Lung (tissue), 16 donors: ENCODE results near the gene TXK. TPM values are rescaled to one million over a fixed set of nuclear protein-coding genes. Genes with fewer than 3 reads are reported as not detected.

Source experiments
- ATAC-seq: fragments of 200-7000 bp; cut with Tn5 transposase; one replicate; pipeline ENCODE4 v1.9.1; 2020; ENCODE audit warnings: moderate number of reproducible peaks; ENCODE audit not compliant: insufficient read depth, low FRiP score
- DNase-seq, 3 donors: peaks; one replicate each; pipeline ENCODE4 v3.0.0-alpha.2; 2013 to 2017
- H3K27ac ChIP-seq, 2 donors: one replicate each; pipeline ENCODE4 v1.5.1; 2013; ENCODE audit warnings: mild to moderate bottlenecking in 2 of 2, moderate library complexity in 2 of 2, control low read depth in 1 of 2, inconsistent platforms in 1 of 2, low read depth in 1 of 2, low read length in 1 of 2
- H3K27me3 ChIP-seq, 3 donors: one replicate each; pipeline ENCODE4 v1.5.1; 2013; ENCODE audit warnings: low read length in 2 of 3; ENCODE audit not compliant: control insufficient read depth in 3 of 3, insufficient read depth in 3 of 3
- H3K36me3 ChIP-seq, 4 donors: one replicate each; pipeline ENCODE4 v1.5.1; 2013; ENCODE audit warnings: low read length in 4 of 4, mild to moderate bottlenecking in 1 of 4, moderate library complexity in 1 of 4; ENCODE audit not compliant: control insufficient read depth in 4 of 4, insufficient read depth in 4 of 4
- H3K4me1 ChIP-seq, 5 donors: one replicate each; pipeline ENCODE4 v1.5.1; 2013; ENCODE audit warnings: low read length in 5 of 5, mild to moderate bottlenecking in 2 of 5, moderate library complexity in 1 of 5; ENCODE audit not compliant: control insufficient read depth in 5 of 5, insufficient read depth in 5 of 5
- H3K4me3 ChIP-seq: one replicate; pipeline ENCODE4 v1.5.1; 2013; ENCODE audit warnings: mild to moderate bottlenecking, control low read depth, moderate library complexity
- H3K9ac ChIP-seq, 2 donors: one replicate each; pipeline ENCODE4 v1.5.1; 2013; ENCODE audit warnings: low read length in 2 of 2, control low read depth in 1 of 2; ENCODE audit not compliant: insufficient read depth in 1 of 2
- H3K9me3 ChIP-seq, 4 donors: one replicate each; pipeline ENCODE4 v1.5.1; 2013; ENCODE audit warnings: low read length in 3 of 4, mild to moderate bottlenecking in 1 of 4, moderate library complexity in 1 of 4; ENCODE audit not compliant: control insufficient read depth in 4 of 4, insufficient read depth in 3 of 4
- whole genome bisulfite sequencing, 2 donors: extraction: QIAGEN DNeasy Blood & Tissue Kit; methylation state at CpG; one replicate each; pipeline ENCODE4 v1.1.7; 2013; 5-methylcytosine and 5-hydroxymethylcytosine counted together
- long read RNA-seq, 5 donors: transcript quantifications; one replicate each; lab custom pipeline, GENCODE V29; 2026
- polyA plus RNA-seq, 2 donors: library from polyadenylated mRNA; stranded (reverse); fragments of 200-250 nt; gene quantifications; one replicate each; pipeline ENCODE4 v1.2.1, GENCODE V29; 2013
- total RNA-seq, 2 donors: library from RNA; depleted of rRNA in 1 of 2; stranded (reverse); fragments of >200 nt in 1 of 2; gene quantifications; one replicate each; pipeline ENCODE4 v1.2.1, GENCODE V29; 2014 to 2021
- TF ChIP-seq, protein P1 (sequence below): IDR thresholded peaks from 2 replicates; pipeline ENCODE4 v1.5.1; 2012; ENCODE audit warnings: mild to moderate bottlenecking; ENCODE audit errors: control extremely low read depth, extremely low read depth
- donor health status: control.
- donor health status: control.
- donor health status: Bipolar disorder and iron deficiency.
- donor health status: healthy.
- donor health status: DM: yes; HTN: yes; CAD: no.

TXK gene
- total RNA-seq (1 to 10 TPM; 2.4 to 9.1 TPM), polyA plus RNA-seq (1 to 10 TPM in 1 of 2 donors, under 1 TPM in 1; 0.91 to 1.6 TPM)
- long read RNA-seq, donor 1, partial matches to known transcripts = 0 of 1 reads
- long read RNA-seq, donor 1, other reads (novel, unspliced or antisense) = 0 of 1 reads
- long read RNA-seq, donor 2 = 0 reads
- long read RNA-seq, donor 3 = 0 reads
- long read RNA-seq, donor 4 = 0 reads
- long read RNA-seq, donor 5 = 0 reads

DNA sequence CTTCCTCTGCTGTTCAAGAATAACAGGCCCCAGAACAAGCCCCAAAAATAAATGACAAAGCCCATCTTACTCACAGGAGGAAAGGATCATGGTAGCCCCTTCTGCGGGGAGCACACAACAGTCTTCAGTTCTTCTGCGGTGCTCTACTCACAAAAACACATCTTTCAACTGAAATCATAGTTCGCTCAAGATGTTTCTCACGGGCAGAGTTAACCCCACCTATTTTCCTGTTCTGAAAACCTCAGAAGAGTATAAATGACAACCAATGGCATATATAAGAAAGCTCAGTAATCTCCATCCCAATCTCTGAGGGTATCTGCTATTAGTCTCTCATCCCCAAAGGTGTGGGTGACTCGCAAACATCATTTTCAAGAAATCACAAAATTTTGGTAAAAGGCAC, at the start of gene TXK:
Gene TXK (minus strand): TSS at position 170 of the 400 bp plus-strand sequence. CDS start 80 bp downstream, at position 90.
- H3K9ac ChIP-seq = peak within 1 kb of the TSS in 1 of 2 donors; percentile 19
- no peaks in the 10 kb centered on the region for H3K27me3 ChIP-seq
- H3K36me3 ChIP-seq = peaks cover 0 to 12% (median 5%) of the 10 kb centered on the region in 4 donors
- peaks cover 0 to 21% (median 7%) of the 10 kb centered on the region in 5 donors for H3K4me1 ChIP-seq
- no peak within 1 kb of the TSS for H3K4me3 ChIP-seq
- no peak for ATAC-seq
- H3K27ac ChIP-seq = no peak within 1 kb of the TSS
- 79 to 83% methylated on average over 5 of the region's 5 CpGs for WGBS, 2 donors
- TF ChIP-seq, protein P1, sequence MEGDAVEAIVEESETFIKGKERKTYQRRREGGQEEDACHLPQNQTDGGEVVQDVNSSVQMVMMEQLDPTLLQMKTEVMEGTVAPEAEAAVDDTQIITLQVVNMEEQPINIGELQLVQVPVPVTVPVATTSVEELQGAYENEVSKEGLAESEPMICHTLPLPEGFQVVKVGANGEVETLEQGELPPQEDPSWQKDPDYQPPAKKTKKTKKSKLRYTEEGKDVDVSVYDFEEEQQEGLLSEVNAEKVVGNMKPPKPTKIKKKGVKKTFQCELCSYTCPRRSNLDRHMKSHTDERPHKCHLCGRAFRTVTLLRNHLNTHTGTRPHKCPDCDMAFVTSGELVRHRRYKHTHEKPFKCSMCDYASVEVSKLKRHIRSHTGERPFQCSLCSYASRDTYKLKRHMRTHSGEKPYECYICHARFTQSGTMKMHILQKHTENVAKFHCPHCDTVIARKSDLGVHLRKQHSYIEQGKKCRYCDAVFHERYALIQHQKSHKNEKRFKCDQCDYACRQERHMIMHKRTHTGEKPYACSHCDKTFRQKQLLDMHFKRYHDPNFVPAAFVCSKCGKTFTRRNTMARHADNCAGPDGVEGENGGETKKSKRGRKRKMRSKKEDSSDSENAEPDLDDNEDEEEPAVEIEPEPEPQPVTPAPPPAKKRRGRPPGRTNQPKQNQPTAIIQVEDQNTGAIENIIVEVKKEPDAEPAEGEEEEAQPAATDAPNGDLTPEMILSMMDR = no peak
- peak in 1 of 3 donors; percentile 24 for DNase-seq
- no peaks in the 10 kb centered on the region for H3K9me3 ChIP-seq

DNA sequence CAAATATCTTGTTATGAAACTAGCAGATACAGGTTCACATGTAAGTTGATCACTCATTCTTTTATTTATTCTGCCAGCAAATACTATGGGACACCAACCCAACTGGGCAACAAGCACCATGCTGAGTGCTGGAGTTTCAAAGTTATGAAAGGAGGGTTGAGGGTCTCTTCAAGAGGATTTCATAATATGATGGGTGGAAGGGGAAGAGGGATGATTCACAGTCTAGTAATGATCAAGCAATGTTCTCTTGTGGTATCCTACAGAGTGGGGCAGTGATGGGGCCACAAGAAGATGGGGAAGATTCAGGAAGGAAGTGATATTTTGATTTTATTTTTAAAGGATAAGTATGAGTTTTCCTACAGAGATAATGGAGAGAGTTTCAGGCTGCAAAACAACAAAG, 46.2 kb upstream of the TXK start:
- no peaks in the 10 kb centered on the region for H3K4me1 ChIP-seq
- no peak for ATAC-seq

DNA sequence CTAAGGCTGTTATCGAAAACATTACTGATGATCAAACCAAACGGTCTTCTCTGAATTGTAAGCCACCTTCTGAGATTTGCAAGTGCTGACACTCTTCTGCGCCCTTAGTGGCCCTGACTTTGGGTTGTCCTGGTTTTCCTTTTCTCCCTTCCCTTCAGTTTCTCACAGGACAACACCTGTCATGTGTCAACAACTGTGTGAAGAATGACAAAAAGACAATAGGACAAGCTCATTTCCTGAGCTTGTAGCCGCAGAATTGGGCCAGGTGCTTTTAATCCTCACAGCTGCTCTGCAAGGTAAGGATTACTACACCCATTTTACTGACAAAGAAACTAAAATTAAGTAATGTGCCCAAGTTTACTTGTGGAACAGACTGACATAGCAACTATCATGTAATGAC, 44.9 kb upstream of the TXK start:
- DNase-seq (no peak), ATAC-seq (no peak)
- no peaks in the 10 kb centered on the region for H3K27me3 ChIP-seq
- no peak overlapping the region for H3K4me3 ChIP-seq
- no peaks in the 10 kb centered on the region for H3K9me3 ChIP-seq
- H3K4me1 ChIP-seq = no peaks in the 10 kb centered on the region
- no peaks in the 10 kb centered on the region for H3K36me3 ChIP-seq
- H3K9ac ChIP-seq = no peak overlapping the region
- no peak overlapping the region for H3K27ac ChIP-seq
- TF ChIP-seq, protein P1 = no peak
- WGBS, 2 donors = 74 to 77% methylated on average over 4 of the region's 4 CpGs

More for the DNA sequence above, 46.2 kb upstream of the TXK start:
- H3K9me3 ChIP-seq = no peaks in the 10 kb centered on the region
- H3K36me3 ChIP-seq = no peaks in the 10 kb centered on the region
- H3K4me3 ChIP-seq = no peak overlapping the region
- H3K27me3 ChIP-seq = no peaks in the 10 kb centered on the region
- TF ChIP-seq, protein P1 = no peak
- DNase-seq = no peak
- no peak overlapping the region for H3K27ac ChIP-seq
- no peak overlapping the region for H3K9ac ChIP-seq

DNA sequence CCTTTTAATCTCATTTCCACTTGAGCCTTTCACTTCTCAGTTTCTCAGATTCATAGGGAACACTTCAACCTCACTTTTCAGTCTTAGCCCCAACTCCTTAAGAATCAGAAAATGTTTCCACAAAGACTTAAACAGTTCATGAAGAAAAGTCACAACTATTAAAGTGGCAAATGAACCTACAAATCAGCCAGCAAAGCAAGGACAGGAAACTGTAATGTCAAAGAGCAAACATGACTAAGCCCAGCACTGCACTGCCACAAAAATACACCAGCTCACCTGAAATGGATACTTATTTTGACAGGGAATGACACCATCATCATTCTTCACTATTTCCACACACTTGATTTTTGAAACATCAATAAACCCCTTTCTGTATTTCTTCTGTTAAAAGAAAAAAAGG, 41.8 kb upstream of the TXK start:
- no peaks in the 10 kb centered on the region for H3K27me3 ChIP-seq
- DNase-seq (no peak), ATAC-seq (no peak)
- no peaks in the 10 kb centered on the region for H3K36me3 ChIP-seq
- TF ChIP-seq, protein P1 = no peak
- no peak overlapping the region for H3K27ac ChIP-seq
- no peaks in the 10 kb centered on the region for H3K4me1 ChIP-seq
- no peak overlapping the region for H3K4me3 ChIP-seq
- no peak overlapping the region for H3K9ac ChIP-seq
- no peaks in the 10 kb centered on the region for H3K9me3 ChIP-seq
